ENCODE data around the gene CAMK2A.

- no peak for TF ChIP-seq CTCF (IDR thresholded peaks at IDR 0.05; ENCODE audit: low read depth, low read length, poor library complexity, severe bottlenecking)
- no peak for TF ChIP-seq EZH2phosphoT487 (IDR thresholded peaks at IDR 0.05; ENCODE audit: borderline replicate concordance, low read length)
Observed at GRCh38 chr5:150239099-150239793, 50.3 kb downstream of the CAMK2A start.
